Adipocyte (in vitro differentiated cells): ENCODE data around the gene CNTFR.

Source experiments
- DNase-seq: peaks from one replicate; pipeline ENCODE4 v3.0.0-alpha.2; 2015; ENCODE audit warnings: low read depth
- H3K27me3 ChIP-seq: replicated peaks from 2 replicates; pipeline ENCODE4 v1.7.0; 2013; ENCODE audit warnings: mild to moderate bottlenecking, low read length, moderate library complexity; ENCODE audit not compliant: control insufficient read depth, insufficient read depth
- H3K36me3 ChIP-seq: 2 replicates; pipeline ENCODE4 v1.7.0; 2013; ENCODE audit warnings: low read length, mild to moderate bottlenecking, moderate library complexity; ENCODE audit not compliant: control insufficient read depth, insufficient read depth, severe bottlenecking
- H3K4me1 ChIP-seq: 2 replicates; pipeline ENCODE4 v1.7.0; 2013; ENCODE audit warnings: mild to moderate bottlenecking, low read length, moderate library complexity; ENCODE audit not compliant: control insufficient read depth, insufficient read depth
- H3K4me3 ChIP-seq: 2 replicates; pipeline ENCODE4 v1.7.0; 2013; ENCODE audit warnings: mild to moderate bottlenecking, low read length, moderate library complexity
- H3K9ac ChIP-seq: 2 replicates; pipeline ENCODE4 v1.7.0; 2013; ENCODE audit warnings: mild to moderate bottlenecking, low read length, moderate library complexity
- H3K9me3 ChIP-seq: 2 replicates; pipeline ENCODE4 v1.7.0; 2013; ENCODE audit warnings: mild to moderate bottlenecking, low read length, moderate library complexity; ENCODE audit not compliant: control insufficient read depth

CNTFR gene

DNA sequence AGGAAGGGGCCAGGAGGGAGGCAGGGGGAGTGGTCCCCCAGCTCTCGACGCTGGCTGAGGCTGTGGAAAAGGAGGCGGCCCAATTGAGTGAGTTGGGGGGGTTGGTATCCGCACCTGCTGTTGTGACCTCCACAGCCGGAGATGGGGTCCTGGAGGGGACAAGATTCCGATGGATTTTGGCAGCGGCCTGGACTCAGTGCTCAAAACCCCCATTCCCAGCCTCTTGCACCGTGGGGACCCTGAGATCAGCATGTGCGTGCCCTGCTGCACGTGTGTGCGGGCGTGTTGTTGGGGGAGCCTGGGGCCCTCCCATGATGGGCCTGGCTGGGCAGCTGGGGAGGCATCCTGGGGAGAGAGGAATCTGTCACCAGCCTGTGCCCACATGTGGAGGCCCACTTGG is 15.0 kb downstream of the CNTFR start:
- no peak for DNase-seq
- no peak overlapping the region for H3K4me3 ChIP-seq
- H3K27me3 ChIP-seq: peaks cover 18% of the 10 kb centered on the region
- peaks cover 5% of the 10 kb centered on the region for H3K4me1 ChIP-seq
- no peaks in the 10 kb centered on the region for H3K9me3 ChIP-seq
- peaks cover 6% of the 10 kb centered on the region for H3K36me3 ChIP-seq
- H3K9ac ChIP-seq: no peak overlapping the region

DNA sequence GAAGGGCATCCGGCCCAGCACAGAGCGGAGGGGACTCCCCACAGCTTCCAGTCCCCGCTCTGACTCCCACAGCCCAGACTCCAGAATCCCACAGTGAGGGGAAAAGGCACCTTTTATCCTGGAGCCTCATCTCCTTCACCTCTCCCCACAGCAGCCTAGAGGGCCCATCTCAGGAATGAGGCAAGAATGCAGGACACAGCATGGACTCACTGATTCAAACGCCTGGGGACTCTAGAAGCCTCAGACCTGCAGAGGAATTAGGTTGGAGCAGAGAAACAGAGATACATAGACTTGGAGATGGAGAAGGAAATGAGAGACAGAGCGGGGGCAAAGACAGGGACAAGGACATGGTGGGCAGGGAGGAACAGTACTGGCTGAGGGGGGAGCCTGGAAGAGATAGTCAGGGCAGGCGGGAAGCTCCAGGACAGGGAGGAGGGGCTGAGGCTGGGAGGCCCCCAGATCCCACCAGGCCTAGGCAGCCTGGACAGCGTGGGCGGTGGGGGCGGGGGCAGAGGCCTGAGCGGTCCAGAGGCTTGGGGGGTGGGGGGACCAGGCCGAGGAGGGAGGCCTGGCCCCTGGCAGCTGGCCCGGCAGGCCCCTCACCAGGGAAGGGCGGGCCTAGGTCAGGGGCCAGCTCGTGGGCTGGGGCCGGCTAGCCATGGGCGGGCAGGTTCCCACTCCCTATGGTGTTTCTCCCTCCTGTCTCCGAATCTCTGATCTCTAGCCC is 15.8 kb downstream of the CNTFR start:
- Histone ChIP-seq H3K4me3 (no peak overlapping the region), H3K27me3 (peaks cover 16% of the 10 kb centered on the region), H3K36me3 (peaks cover 6% of the 10 kb centered on the region), H3K9ac (no peak overlapping the region), H3K9me3 (no peaks in the 10 kb centered on the region), H3K4me1 (peaks cover 5% of the 10 kb centered on the region)
- no peak for DNase-seq

DNA sequence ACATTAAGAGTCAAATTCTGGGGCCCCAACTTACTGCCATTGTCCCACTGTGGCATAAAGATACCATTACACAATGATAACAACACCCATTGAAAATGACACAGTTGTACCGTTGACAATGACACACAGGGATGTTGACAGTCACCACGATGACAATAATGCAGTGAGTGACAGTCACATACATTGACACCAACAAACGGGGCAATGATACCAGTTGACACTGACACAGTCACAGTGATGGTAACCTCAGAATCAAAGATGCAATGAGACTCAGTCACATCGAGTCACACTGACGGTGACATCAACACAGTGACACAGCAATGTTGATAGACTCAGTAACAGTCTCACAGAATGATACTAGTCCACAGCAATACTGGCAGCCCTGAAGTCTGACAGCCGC is 16.9 kb downstream of the CNTFR start:
- peaks cover 6% of the 10 kb centered on the region for H3K36me3 ChIP-seq

DNA sequence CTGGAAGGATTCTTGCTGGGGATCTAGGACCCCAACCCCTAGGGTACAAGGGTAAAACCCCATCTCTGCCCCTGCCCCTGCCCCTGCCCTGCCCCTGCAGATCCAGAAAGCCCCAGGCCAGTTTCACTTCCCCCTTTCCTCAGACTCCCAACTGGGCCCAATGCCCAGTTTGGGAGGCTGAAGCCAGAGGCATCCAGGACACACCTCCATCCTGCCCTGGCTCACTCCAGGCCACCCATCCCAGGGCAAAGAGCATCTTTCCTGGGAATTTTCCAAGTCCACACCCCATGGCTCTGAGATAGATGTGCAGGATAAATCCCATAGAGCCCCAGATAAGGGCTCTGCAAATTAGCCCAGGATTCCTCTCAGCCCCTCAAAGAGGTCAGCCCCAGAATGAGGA is 17.4 kb downstream of the CNTFR start:
- H3K27me3 ChIP-seq: peaks cover 16% of the 10 kb centered on the region
- peaks cover 6% of the 10 kb centered on the region for H3K36me3 ChIP-seq
- H3K4me1 ChIP-seq: peaks cover 5% of the 10 kb centered on the region
- H3K9me3 ChIP-seq: no peaks in the 10 kb centered on the region
- H3K9ac ChIP-seq: no peak overlapping the region
- DNase-seq: no peak
- H3K4me3 ChIP-seq: no peak overlapping the region

More for the DNA sequence above, 16.9 kb downstream of the CNTFR start:
- Histone ChIP-seq H3K9me3 (no peaks in the 10 kb centered on the region), H3K4me1 (peaks cover 5% of the 10 kb centered on the region), H3K4me3 (no peak overlapping the region), H3K9ac (no peak overlapping the region), H3K27me3 (peaks cover 15% of the 10 kb centered on the region)
- DNase-seq: no peak

DNA sequence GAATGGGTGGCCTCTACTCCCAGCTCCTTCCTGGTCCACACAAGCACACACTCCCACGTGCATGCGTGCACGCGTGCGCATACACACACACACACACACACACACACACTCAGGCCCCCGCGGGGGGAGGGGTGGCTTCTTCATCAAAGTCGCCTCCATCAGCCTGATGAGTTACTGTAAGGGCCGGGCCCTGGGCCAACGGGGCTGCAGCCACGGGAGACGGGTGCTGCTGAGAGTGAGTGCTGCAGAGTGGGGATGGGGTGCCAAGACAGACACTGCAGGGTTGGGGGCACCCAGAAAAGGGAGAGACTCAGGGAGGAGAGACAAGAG is 18.1 kb downstream of the CNTFR start:
- Histone ChIP-seq H3K9me3 (no peaks in the 10 kb centered on the region), H3K27me3 (peaks cover 17% of the 10 kb centered on the region), H3K36me3 (peaks cover 6% of the 10 kb centered on the region), H3K4me3 (no peak overlapping the region), H3K4me1 (peaks cover 5% of the 10 kb centered on the region), H3K9ac (no peak overlapping the region)
- no peak for DNase-seq

DNA sequence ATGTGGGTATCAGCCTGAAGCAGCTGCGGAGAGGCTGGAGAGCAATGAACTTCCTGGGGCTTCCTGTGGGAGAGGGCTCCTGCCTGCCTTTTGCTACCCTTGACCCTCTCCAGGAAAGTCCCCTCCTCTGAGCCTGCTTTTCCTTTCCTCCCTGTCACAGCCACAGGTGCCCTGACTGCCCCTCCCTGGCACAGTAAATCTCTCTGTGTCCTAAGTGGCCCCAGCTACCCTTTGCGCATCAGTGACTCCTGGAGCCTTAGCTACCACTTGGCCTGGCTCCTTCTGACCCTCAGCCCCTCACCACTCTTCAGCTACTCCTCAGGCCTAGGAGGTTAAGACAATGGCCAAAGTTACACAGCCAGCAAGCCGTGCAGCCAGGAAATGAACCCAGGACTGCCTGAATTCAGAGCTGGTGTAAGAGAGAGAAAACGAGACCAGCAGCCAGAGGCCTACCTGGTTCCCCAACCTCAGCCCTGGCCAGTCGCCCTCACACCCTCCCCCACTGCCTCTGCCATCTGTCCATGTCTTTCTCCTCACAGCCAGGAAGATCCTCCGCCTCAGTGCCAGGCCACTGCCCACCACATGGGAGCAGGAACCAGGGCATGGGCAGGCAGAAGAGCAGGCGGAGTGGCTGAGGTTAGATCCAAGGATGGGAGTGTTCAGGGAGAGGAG is 18.6 kb downstream of the CNTFR start:
- no peak for DNase-seq
- no peaks in the 10 kb centered on the region for H3K9me3 ChIP-seq
- no peak overlapping the region for H3K4me3 ChIP-seq
- peaks cover 16% of the 10 kb centered on the region for H3K27me3 ChIP-seq
- H3K36me3 ChIP-seq: peaks cover 6% of the 10 kb centered on the region
- peaks cover 5% of the 10 kb centered on the region for H3K4me1 ChIP-seq
- H3K9ac ChIP-seq: no peak overlapping the region

DNA sequence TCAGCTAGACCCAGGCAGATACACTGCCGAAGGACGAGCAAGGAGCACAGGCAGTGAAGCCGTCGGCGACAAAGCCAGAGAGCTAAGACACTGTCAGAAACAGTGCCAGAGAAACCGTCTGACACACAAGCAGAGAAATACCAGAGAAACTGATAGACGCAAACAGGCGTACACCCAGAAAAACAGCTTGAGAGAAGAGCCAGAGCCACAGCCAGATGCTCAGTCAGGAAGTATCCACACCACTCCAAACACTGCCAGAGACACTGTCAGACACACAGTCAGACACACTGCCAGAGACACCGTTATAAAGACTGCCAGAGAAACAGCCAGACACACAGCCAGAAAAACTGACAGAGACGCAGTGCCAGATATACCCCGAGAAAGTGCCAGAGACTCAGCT is 19.1 kb downstream of the CNTFR start:
- Histone ChIP-seq H3K27me3 (peaks cover 13% of the 10 kb centered on the region), H3K36me3 (peaks cover 6% of the 10 kb centered on the region), H3K4me3 (no peak overlapping the region), H3K9me3 (no peaks in the 10 kb centered on the region), H3K9ac (no peak overlapping the region), H3K4me1 (peaks cover 5% of the 10 kb centered on the region)
- DNase-seq: no peak

DNA sequence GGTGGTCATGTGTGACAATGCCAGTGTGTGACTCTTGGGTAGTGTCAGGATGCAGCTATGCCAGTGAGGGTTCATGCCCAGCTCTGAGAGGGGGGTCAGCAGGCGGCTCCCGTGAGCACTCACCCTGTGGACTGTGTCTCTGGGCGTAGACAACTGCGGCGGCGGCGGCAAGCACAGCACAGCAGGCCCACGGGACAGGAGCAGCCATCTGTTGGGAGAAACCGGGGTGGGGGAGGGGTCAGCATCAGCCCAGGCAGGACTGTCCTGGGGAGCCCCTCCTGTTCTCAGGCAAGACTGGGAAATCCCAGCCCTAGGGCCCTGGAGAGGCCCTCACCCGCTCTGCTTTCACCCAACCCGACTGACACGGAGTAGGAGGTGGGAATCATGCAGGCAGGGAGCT is 20.8 kb downstream of the CNTFR start:
- peaks cover 13% of the 10 kb centered on the region for H3K27me3 ChIP-seq
- peaks cover 5% of the 10 kb centered on the region for H3K4me1 ChIP-seq
- no peaks in the 10 kb centered on the region for H3K9me3 ChIP-seq
- no peak overlapping the region for H3K9ac ChIP-seq
- no peak overlapping the region for H3K4me3 ChIP-seq
- no peak for DNase-seq
- H3K36me3 ChIP-seq: peaks cover 6% of the 10 kb centered on the region

DNA sequence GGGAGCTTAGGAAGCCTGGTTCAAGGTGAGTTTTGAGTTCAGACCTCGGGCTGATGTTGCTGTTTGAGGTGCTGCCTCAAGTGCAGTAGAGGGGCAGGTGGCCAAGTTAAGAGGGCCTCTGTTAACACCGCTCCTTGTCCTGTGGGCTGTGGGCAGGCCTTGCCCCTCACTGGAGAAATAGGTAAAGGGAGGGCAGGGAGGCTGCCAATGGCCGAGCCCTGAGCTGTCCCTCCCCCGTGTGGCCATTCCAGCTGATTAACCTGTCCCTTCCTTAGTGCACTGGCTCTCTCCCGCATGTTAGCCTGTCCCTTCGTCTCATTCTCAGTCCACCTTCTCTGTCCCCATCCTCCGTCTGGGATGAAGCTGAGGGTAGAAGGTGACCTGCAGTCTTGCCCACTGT is 21.4 kb downstream of the CNTFR start:
- DNase-seq: no peak
- Histone ChIP-seq H3K9me3 (no peaks in the 10 kb centered on the region), H3K27me3 (peaks cover 13% of the 10 kb centered on the region), H3K36me3 (no peaks in the 10 kb centered on the region), H3K4me3 (no peak overlapping the region), H3K9ac (no peak overlapping the region), H3K4me1 (peaks cover 5% of the 10 kb centered on the region)

DNA sequence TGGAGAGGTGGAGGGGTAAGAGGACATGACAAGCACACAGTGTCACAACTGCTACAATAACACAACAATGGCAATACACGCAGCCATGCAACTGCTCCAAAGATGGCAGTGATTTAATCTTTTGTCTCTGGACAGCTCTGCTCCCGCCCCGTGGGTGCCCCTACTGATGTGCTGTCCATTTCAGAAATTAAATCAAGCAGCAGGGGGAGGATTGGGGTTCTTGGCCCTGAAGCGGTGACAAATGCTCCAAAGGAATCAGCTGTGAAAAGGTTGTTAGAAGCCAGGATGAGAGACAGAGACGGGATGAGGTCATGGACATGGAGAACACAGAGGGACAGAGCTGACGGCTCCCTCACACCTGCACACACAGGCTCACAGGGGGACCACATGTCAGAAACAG is 22.6 kb downstream of the CNTFR start:
- Histone ChIP-seq H3K27me3 (peaks cover 13% of the 10 kb centered on the region), H3K36me3 (peaks cover 4% of the 10 kb centered on the region), H3K4me3 (no peak overlapping the region), H3K4me1 (peaks cover 5% of the 10 kb centered on the region), H3K9me3 (peaks cover 3% of the 10 kb centered on the region), H3K9ac (no peak overlapping the region)
- no peak for DNase-seq

DNA sequence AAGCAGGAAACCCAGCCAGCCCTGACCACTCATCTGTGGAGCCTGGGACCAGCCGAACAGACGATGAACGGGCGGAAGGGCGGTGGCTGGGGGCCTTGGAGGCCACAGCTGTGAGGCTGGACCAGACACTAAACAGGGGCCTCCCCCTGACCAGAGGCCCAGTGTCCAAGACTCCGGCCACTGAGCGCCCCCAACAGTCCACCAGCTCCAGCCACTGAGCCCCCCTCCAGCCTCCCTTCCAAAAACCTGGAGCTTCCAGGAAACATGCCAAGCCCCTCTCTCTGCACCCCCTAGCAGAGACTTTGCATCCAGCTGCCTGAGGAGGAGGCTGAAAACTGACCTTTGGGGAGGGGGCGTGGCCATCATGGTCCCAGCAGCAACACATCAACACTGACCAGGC is 23.2 kb downstream of the CNTFR start:
- peaks cover 13% of the 10 kb centered on the region for H3K27me3 ChIP-seq
- no peak overlapping the region for H3K4me3 ChIP-seq
- no peaks in the 10 kb centered on the region for H3K4me1 ChIP-seq
- DNase-seq: no peak
- H3K36me3 ChIP-seq: peaks cover 4% of the 10 kb centered on the region
- no peak overlapping the region for H3K9ac ChIP-seq
- peaks cover 3% of the 10 kb centered on the region for H3K9me3 ChIP-seq

DNA sequence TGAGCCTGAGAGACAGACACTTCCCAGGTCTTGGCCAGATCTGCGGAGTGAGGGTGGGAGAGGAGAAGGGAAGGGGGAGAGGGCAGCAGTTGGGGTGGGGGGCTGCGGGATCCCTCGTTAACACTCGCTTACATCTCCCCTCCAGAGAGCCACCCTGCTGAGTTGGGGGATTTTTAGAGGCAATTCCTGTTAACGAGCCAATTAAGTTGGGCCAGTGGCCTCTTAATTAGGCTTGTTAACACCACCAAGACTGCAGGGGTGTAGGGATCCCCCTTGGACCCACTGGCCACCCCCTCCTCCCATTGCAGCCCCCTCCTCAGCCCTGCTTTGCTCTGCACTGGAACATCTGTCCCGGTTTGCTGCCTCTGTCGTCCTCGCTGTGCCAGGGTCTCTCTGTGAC is 23.7 kb downstream of the CNTFR start:
- peaks cover 4% of the 10 kb centered on the region for H3K36me3 ChIP-seq
- no peak overlapping the region for H3K4me3 ChIP-seq
- no peak for DNase-seq
- peaks cover 13% of the 10 kb centered on the region for H3K27me3 ChIP-seq
- H3K9ac ChIP-seq: no peak overlapping the region
- H3K9me3 ChIP-seq: peaks cover 3% of the 10 kb centered on the region
- H3K4me1 ChIP-seq: no peaks in the 10 kb centered on the region
